ENCODE results near the gene SOX6.

SOX6 gene

GRCh38 chr11:16111690-16112089 is 244.7 kb downstream of the SOX6 start:
- H3K9me3 Mint-ChIP-seq: peaks cover 4% of the 10 kb centered on the region
- no peak overlapping the region for H3K4me3 Mint-ChIP-seq
- H3K27ac Mint-ChIP-seq: no peak overlapping the region
- H3K27me3 Mint-ChIP-seq: no peaks in the 10 kb centered on the region
- no peaks in the 10 kb centered on the region for H3K36me3 Mint-ChIP-seq
- H3K4me1 Mint-ChIP-seq: no peaks in the 10 kb centered on the region

- no peaks in the 10 kb centered on the region for H3K27me3 Mint-ChIP-seq
- H3K4me3 Mint-ChIP-seq: no peak overlapping the region
- no peaks in the 10 kb centered on the region for H3K4me1 Mint-ChIP-seq
- no peak overlapping the region for H3K27ac Mint-ChIP-seq
- no peaks in the 10 kb centered on the region for H3K36me3 Mint-ChIP-seq
- peaks cover 4% of the 10 kb centered on the region for H3K9me3 Mint-ChIP-seq
These were observed 245.5 kb downstream of the SOX6 start for GRCh38 chr11:16110886-16111285.

GRCh38 chr11:16099343-16099900 is 256.9 kb downstream of the SOX6 start:
- Mint-ChIP-seq H3K27me3 (no peaks in the 10 kb centered on the region), H3K27ac (no peak overlapping the region), H3K4me3 (no peak overlapping the region), H3K9me3 (no peaks in the 10 kb centered on the region), H3K4me1 (no peaks in the 10 kb centered on the region), H3K36me3 (no peaks in the 10 kb centered on the region)

GRCh38 chr11:16098526-16099205 is 257.7 kb downstream of the SOX6 start:
- no peaks in the 10 kb centered on the region for H3K36me3 Mint-ChIP-seq
- H3K27ac Mint-ChIP-seq: no peak overlapping the region
- H3K27me3 Mint-ChIP-seq: no peaks in the 10 kb centered on the region
- no peak overlapping the region for H3K4me3 Mint-ChIP-seq
- H3K9me3 Mint-ChIP-seq: no peaks in the 10 kb centered on the region
- no peaks in the 10 kb centered on the region for H3K4me1 Mint-ChIP-seq

GRCh38 chr11:16097543-16097942 is 258.8 kb downstream of the SOX6 start:
- Mint-ChIP-seq H3K9me3 (no peaks in the 10 kb centered on the region), H3K27me3 (no peaks in the 10 kb centered on the region), H3K4me3 (no peak overlapping the region), H3K27ac (no peak overlapping the region), H3K4me1 (no peaks in the 10 kb centered on the region), H3K36me3 (no peaks in the 10 kb centered on the region)

GRCh38 chr11:16096336-16096735 is 260.0 kb downstream of the SOX6 start:
- Mint-ChIP-seq H3K9me3 (no peaks in the 10 kb centered on the region), H3K4me3 (no peak overlapping the region), H3K4me1 (no peaks in the 10 kb centered on the region), H3K27me3 (no peaks in the 10 kb centered on the region), H3K36me3 (no peaks in the 10 kb centered on the region), H3K27ac (no peak overlapping the region)

DNA sequence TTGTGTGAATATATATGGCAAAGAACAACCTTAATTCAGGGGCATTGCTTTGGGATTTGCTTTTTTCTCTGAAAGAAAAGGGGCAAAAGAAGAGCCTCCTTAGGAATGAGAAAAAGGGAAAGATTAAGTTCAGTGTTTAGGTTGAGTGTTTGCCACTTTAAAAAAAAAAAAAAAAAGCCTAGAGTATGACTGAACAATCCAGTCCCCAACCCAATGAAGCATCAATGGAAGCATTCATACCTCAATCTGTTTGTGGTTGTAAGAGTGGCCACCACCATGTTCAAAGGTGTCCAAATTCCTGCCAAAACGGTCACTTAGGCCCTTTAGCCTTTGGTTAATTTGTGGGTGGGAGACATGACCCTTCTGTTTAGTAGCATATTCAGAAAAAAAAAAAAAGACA is 260.6 kb downstream of the SOX6 start:
- no peaks in the 10 kb centered on the region for H3K27me3 Mint-ChIP-seq
- H3K4me1 Mint-ChIP-seq: no peaks in the 10 kb centered on the region
- no peak overlapping the region for H3K27ac Mint-ChIP-seq
- H3K9me3 Mint-ChIP-seq: no peaks in the 10 kb centered on the region
- H3K4me3 Mint-ChIP-seq: no peak overlapping the region
- no peaks in the 10 kb centered on the region for H3K36me3 Mint-ChIP-seq

- Mint-ChIP-seq H3K36me3 (no peaks in the 10 kb centered on the region), H3K9me3 (peaks cover 4% of the 10 kb centered on the region), H3K27ac (no peak overlapping the region), H3K27me3 (no peaks in the 10 kb centered on the region), H3K4me1 (no peaks in the 10 kb centered on the region), H3K4me3 (no peak overlapping the region)
These were observed 262.3 kb downstream of the SOX6 start for GRCh38 chr11:16093889-16094653.

- H3K36me3 Mint-ChIP-seq: no peaks in the 10 kb centered on the region
- H3K27me3 Mint-ChIP-seq: no peaks in the 10 kb centered on the region
- H3K9me3 Mint-ChIP-seq: peaks cover 10% of the 10 kb centered on the region
- H3K4me1 Mint-ChIP-seq: no peaks in the 10 kb centered on the region
- H3K27ac Mint-ChIP-seq: no peak overlapping the region
- H3K4me3 Mint-ChIP-seq: no peak overlapping the region
These were observed 264.5 kb downstream of the SOX6 start for GRCh38 chr11:16091862-16092261.

GRCh38 chr11:16089481-16089880 is 266.9 kb downstream of the SOX6 start:
- Mint-ChIP-seq H3K27me3 (no peaks in the 10 kb centered on the region), H3K9me3 (peaks cover 10% of the 10 kb centered on the region), H3K36me3 (no peaks in the 10 kb centered on the region), H3K4me3 (no peak overlapping the region), H3K4me1 (no peaks in the 10 kb centered on the region), H3K27ac (no peak overlapping the region)

DNA sequence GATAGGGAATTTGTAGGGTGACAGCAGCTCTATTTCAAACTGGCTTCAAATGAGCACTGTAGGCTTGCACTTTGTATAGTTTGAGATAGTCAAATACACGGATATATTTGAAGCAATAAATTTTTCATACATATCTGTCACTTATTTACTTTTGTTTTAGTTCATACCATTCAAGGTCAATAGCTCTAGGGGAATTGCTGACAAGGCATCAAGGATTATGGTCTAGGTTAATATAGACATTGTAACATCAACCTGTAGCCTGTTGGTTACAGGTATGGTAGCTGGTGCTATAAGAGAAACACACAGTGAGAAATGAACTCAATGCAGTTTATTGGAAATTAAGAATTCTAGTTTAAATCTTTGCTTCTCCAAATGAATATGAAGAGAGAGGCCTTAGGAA is 267.6 kb downstream of the SOX6 start:
- Mint-ChIP-seq H3K36me3 (no peaks in the 10 kb centered on the region), H3K4me3 (no peak overlapping the region), H3K27me3 (no peaks in the 10 kb centered on the region), H3K9me3 (peaks cover 10% of the 10 kb centered on the region), H3K4me1 (no peaks in the 10 kb centered on the region), H3K27ac (no peak overlapping the region)

- Mint-ChIP-seq H3K36me3 (no peaks in the 10 kb centered on the region), H3K4me1 (no peaks in the 10 kb centered on the region), H3K27me3 (no peaks in the 10 kb centered on the region), H3K27ac (no peak overlapping the region), H3K4me3 (no peak overlapping the region), H3K9me3 (peaks cover 10% of the 10 kb centered on the region)
These were observed 268.5 kb downstream of the SOX6 start for GRCh38 chr11:16087886-16088285.

DNA sequence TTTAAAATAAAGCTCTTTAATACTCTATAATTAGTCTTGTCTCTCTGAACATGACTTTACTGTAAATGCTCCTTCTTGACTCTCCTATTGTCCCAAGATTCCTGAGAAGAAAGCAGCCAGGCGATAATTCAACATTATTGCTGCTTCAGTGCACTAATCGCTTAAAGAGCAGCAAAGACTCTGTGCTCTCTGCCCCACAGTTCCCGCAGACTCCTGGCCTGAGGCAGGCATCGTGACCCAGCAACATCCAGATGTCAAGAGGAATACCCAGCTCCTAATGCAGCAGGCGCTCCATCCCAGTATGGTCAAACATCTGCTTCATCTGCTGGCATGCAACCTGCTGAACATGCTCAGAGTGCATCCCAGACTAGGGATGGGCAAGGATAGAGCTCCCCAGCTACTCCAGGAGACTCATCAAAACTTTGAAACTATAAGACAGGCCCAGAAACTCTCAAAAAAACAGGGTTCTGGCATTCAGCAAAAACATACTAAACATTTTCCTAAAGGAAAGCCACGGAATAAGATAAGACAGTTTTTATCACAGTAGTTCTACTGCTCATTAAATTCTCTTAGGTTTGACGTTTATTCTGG is 270.0 kb downstream of the SOX6 start:
- peaks cover 10% of the 10 kb centered on the region for H3K9me3 Mint-ChIP-seq
- H3K36me3 Mint-ChIP-seq: no peaks in the 10 kb centered on the region
- H3K27ac Mint-ChIP-seq: no peak overlapping the region
- no peaks in the 10 kb centered on the region for H3K27me3 Mint-ChIP-seq
- H3K4me1 Mint-ChIP-seq: no peaks in the 10 kb centered on the region
- H3K4me3 Mint-ChIP-seq: no peak overlapping the region

GRCh38 chr11:16082095-16083055 is 274.0 kb downstream of the SOX6 start:
- Mint-ChIP-seq H3K27ac (no peak overlapping the region), H3K4me1 (no peaks in the 10 kb centered on the region), H3K27me3 (no peaks in the 10 kb centered on the region), H3K4me3 (no peak overlapping the region), H3K36me3 (no peaks in the 10 kb centered on the region), H3K9me3 (peaks cover 3% of the 10 kb centered on the region)

GRCh38 chr11:16081382-16082094 is 274.8 kb downstream of the SOX6 start:
- Mint-ChIP-seq H3K27ac (no peak overlapping the region), H3K4me1 (no peaks in the 10 kb centered on the region), H3K36me3 (no peaks in the 10 kb centered on the region), H3K27me3 (no peaks in the 10 kb centered on the region), H3K9me3 (peaks cover 4% of the 10 kb centered on the region), H3K4me3 (no peak overlapping the region)
